Kidney (tissue), 14 donors: ENCODE data around the gene ZNF117. TPM values are rescaled to one million over a fixed set of nuclear protein-coding genes. Genes with fewer than 3 reads are reported as not detected.
"Not testable (repeated sequence)": the region's sequence is repeated elsewhere in the genome, so short reads cannot be mapped to it uniquely, and the experiment has no call there.

ENCODE experiments used
- DNase-seq, 5 donors: peaks; one replicate each; pipeline ENCODE4 v3.0.0-alpha.2; 2013 to 2020
- FAIRE-seq: peaks from 2 replicates; lab custom pipeline; 2012; peaks lifted over from hg19 to GRCh38; lab: Jason Lieb, UNC
- H3K27ac ChIP-seq, 2 donors: one replicate each; pipeline ENCODE4 v1.7.0; 2013; ENCODE audit warnings: low read depth in 2 of 2, low read length in 2 of 2, inconsistent platforms in 1 of 2
- H3K27me3 ChIP-seq: one replicate; pipeline ENCODE4 v1.7.1; 2013; ENCODE audit warnings: low read length, inconsistent platforms; ENCODE audit not compliant: control insufficient read depth, insufficient read depth
- H3K36me3 ChIP-seq, 3 donors: one replicate each; pipeline versions ENCODE4 v1.7.0 to v1.7.1; 2013; ENCODE audit warnings: low read length in 3 of 3, control low read depth in 1 of 3, inconsistent platforms in 1 of 3; ENCODE audit not compliant: insufficient read depth in 3 of 3, control insufficient read depth in 2 of 3
- H3K4me1 ChIP-seq, 3 donors: one replicate each; pipeline versions ENCODE4 v1.7.0 to v1.7.1; 2013; ENCODE audit warnings: low read length in 3 of 3, inconsistent platforms in 1 of 3, low read depth in 1 of 3; ENCODE audit not compliant: control insufficient read depth in 2 of 3, insufficient read depth in 2 of 3
- H3K4me3 ChIP-seq, 3 donors: one replicate each; pipeline versions ENCODE4 v1.7.0 to v1.8.1; 2013; ENCODE audit warnings: low read length in 3 of 3, control low read depth in 1 of 3, inconsistent platforms in 1 of 3
- H3K9ac ChIP-seq, 3 donors: one replicate each; pipeline versions ENCODE4 v1.7.0 to v1.7.1; 2013; ENCODE audit warnings: low read length in 3 of 3, control low read depth in 1 of 3, inconsistent platforms in 1 of 3
- H3K9me3 ChIP-seq, 3 donors: one replicate each; pipeline versions ENCODE4 v1.7.0 to v1.7.1; 2013; ENCODE audit warnings: low read length in 3 of 3, control low read depth in 1 of 3, inconsistent platforms in 1 of 3; ENCODE audit not compliant: control insufficient read depth in 2 of 3, insufficient read depth in 1 of 3
- intact Hi-C: fragments of 100-400 bp; cut with DNase I; formaldehyde crosslinking; loops from one replicate; pipeline ENCODE4 v1.11.1; 2022
- polyA plus RNA-seq: library from polyadenylated mRNA; stranded (reverse); fragments of 350-450 nt; fragmentation: Illumina TruSeq; extraction: RNeasy Lipid Tissue Mini Kit (QIAGEN cat#74804); gene quantifications from one replicate; pipeline ENCODE4 v1.2.3, GENCODE V29; 2014; ENCODE audit warnings: low read depth, low replicate concordance; ENCODE audit not compliant: insufficient read depth
- total RNA-seq: library from RNA; stranded (reverse); fragmentation: NEBNext Ultra II Directional; extraction: Animal tissue kit (Norgen Biotek cat#: 25700); gene quantifications from one replicate; pipeline ENCODE4 v1.2.1, GENCODE V29; 2021
- TF ChIP-seq, protein P1 (sequence below): IDR thresholded peaks from 3 replicates; pipeline ENCODE4 v1.5.1; 2012; ENCODE audit warnings: mild to moderate bottlenecking, moderate library complexity, borderline replicate concordance; ENCODE audit not compliant: insufficient read depth; ENCODE audit errors: extremely low read depth
- donor health status: control.
- donor health status: control.
- donor health status: control.
- donor health status: control.
- donor health status: control.
- donor health status: DM: yes; HTN: yes; CAD: no.
- donor health status: Normal renal cell carcinoma (clear cell type).

ZNF117 gene
- total and polyA plus RNA-seq, 2 donors from 2014 or later = 4.7 to 12.6 TPM

DNA sequence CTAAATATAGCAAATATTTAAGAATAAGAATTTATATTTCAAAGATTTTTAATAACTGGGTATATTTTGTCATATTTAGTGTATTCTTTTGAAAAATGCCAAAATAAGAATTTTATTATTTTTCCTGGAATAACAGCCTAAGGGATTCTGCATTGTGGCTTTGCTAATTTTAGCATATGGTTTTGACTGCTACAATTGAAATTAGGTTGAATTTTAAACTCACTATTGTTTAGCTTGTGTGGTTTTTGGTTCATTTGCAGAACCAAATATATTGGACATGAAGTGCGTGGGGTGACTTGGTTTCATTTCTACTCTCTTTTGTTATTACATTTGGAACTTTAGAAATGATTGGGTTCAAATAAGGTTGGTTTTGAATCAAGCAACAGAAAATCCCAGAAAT lies 52.3 kb downstream of the ZNF117 start:
- intact Hi-C loops = no loop called here
- FAIRE-seq (no peak), DNase-seq (no peak)
- no peaks in the 10 kb centered on the region for H3K36me3 ChIP-seq
- no peak overlapping the region for H3K4me3 ChIP-seq
- no peaks in the 10 kb centered on the region for H3K27me3 ChIP-seq
- peaks cover 0 to 2% (median 0%) of the 10 kb centered on the region in 3 donors for H3K9me3 ChIP-seq
- TF ChIP-seq, protein P1, sequence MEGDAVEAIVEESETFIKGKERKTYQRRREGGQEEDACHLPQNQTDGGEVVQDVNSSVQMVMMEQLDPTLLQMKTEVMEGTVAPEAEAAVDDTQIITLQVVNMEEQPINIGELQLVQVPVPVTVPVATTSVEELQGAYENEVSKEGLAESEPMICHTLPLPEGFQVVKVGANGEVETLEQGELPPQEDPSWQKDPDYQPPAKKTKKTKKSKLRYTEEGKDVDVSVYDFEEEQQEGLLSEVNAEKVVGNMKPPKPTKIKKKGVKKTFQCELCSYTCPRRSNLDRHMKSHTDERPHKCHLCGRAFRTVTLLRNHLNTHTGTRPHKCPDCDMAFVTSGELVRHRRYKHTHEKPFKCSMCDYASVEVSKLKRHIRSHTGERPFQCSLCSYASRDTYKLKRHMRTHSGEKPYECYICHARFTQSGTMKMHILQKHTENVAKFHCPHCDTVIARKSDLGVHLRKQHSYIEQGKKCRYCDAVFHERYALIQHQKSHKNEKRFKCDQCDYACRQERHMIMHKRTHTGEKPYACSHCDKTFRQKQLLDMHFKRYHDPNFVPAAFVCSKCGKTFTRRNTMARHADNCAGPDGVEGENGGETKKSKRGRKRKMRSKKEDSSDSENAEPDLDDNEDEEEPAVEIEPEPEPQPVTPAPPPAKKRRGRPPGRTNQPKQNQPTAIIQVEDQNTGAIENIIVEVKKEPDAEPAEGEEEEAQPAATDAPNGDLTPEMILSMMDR = no peak
- no peak overlapping the region for H3K9ac ChIP-seq
- no peak overlapping the region for H3K27ac ChIP-seq
- no peaks in the 10 kb centered on the region for H3K4me1 ChIP-seq

DNA sequence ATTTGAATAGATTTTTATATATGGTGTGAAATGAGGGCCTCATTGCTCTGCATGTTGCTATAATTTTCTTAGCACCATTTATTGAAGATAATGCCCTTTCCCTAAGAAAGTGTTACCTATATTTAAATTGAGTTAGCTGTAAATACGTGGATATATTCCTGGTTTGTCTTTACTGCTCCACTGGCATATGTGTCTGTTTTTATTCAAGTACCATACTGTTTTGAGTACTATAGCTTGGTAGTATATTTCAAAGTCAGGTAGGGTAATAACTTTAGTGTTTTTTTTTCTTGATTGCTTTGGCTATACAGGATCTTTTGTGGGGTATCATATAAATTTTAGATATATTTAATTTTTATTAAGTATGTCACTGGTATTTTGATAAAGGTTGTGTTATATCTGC lies 56.4 kb downstream of the ZNF117 start:
- DNase-seq (no peak), FAIRE-seq (no peak)
- Histone ChIP-seq H3K4me3 (no peak overlapping the region), H3K4me1 (no peaks in the 10 kb centered on the region), H3K36me3 (no peaks in the 10 kb centered on the region), H3K9ac (no peak overlapping the region), H3K27ac (no peak overlapping the region), H3K9me3 (peaks cover 0 to 2% (median 1%) of the 10 kb centered on the region in 3 donors), H3K27me3 (no peaks in the 10 kb centered on the region)
- TF ChIP-seq, protein P1 = no peak
- intact Hi-C loops = no loop called here

DNA sequence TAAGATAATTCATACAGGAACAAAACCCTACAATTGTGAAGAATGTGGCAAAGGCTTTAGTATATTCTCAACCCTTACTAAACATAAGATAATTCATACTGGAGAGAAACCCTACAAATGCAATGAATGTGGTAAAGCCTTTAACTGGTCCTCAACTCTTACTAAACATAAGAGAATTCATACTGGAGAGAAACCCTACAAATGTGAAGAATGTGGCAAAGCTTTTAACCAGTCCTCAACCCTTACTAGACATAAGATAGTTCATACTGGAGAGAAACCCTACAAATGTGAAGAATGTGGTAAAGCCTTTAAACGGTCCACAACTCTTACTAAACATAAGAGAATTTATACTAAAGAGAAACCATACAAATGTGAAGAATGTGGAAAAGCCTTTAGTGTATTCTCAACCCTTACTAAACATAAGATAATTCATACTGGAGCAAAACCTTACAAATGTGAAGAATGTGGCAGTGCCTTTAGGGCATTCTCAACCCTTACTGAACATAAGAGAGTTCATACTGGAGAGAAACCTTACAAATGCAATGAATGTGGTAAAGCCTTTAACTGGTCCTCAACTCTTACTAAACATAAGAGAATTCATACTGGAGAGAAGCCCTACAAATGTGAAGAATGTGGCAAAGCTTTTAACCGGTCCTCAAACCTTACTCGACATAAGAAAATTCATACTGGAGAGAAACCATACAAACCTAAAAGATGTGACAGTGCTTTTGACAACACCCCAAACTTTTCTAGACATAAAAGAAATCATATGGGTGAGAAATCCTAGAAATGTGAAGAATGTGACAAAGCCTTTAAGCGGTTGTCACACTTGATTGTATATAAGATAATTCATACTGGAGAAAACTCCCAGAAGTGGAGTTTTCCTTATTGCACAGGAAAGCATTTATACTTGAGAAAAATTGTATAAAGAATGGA lies 62.3 kb downstream of the ZNF117 start:
- peaks cover 0 to 14% (median 6%) of the 10 kb centered on the region in 3 donors for H3K9me3 ChIP-seq

More for the DNA sequence above, 62.3 kb downstream of the ZNF117 start:
- H3K4me3 ChIP-seq, H3K27ac ChIP-seq, FAIRE-seq, H3K9ac ChIP-seq, H3K27me3 ChIP-seq, H3K4me1 ChIP-seq, H3K36me3 ChIP-seq, intact Hi-C loops, DNase-seq: not testable (repeated sequence)

Other genes with a start within 250 kb of the ZNF117 start
- gene ZNF138, start 196.6 kb downstream of the ZNF117 start, total RNA-seq = 9.9 TPM
- gene ZNF138, start 196.6 kb downstream of the ZNF117 start, polyA plus RNA-seq = 6.3 TPM
- 5.4 TPM for gene ZNF273, start 87.8 kb downstream of the ZNF117 start, total RNA-seq
- gene ZNF273, start 87.8 kb downstream of the ZNF117 start, polyA plus RNA-seq = 1.7 TPM
- gene ERV3-1, start 15.7 kb upstream of the ZNF117 start, total RNA-seq = 15.2 TPM
- gene ERV3-1, start 15.7 kb upstream of the ZNF117 start, polyA plus RNA-seq = 6.5 TPM